SH-SY5Y (cell line): Measurements from ENCODE around the gene MRFAP1L1.

Experiments
- GATA2 ChIP-seq: IDR thresholded peaks from 2 replicates; pipeline ENCODE4 v1.6.1; 2011; ENCODE audit warnings: mild to moderate bottlenecking, low read depth, low read length
- GATA3 ChIP-seq: IDR thresholded peaks from 2 replicates; pipeline ENCODE4 v1.6.1; 2011; ENCODE audit warnings: low read depth, mild to moderate bottlenecking, low read length, moderate library complexity

The MRFAP1L1 gene

GRCh38 chr4:6689506-6689960 lies 20.1 kb downstream of the MRFAP1L1 start:
- TF ChIP-seq GATA3 (no peak), GATA2 (no peak)

DNA sequence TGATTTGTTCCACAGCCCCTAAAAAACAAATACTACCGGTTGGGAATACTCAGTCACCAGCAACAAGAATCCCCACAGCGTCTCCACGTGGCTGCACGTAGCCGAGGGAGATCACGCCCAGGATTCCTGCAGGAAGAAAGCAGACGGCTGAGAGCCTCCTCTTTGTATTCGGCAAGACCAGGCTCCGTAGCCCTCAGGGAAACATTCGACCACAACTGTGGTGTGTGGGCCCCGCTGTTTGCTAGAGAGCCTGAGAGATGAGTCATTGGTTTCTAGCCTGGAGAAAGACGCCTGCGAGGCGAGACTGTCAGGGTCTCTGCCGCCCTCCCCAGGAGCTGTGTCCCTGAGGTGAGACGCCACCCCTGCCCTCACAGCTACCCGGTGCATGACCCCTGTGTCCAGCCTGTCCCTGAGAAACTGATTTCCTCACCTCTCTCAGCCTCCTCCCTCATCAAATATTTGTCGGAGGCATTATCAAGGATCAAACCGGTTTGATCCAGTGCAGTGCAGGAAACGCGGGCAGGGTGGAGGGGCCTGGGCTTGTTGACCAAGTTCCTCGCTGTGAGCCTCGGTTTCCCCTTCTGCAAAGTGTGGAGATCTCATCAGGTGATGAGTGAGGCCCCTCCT lies 20.7 kb downstream of the MRFAP1L1 start:
- no peak for TF ChIP-seq GATA2
- TF ChIP-seq GATA3 = no peak

- TF ChIP-seq GATA3 (no peak), GATA2 (no peak)
These were observed 21.5 kb downstream of the MRFAP1L1 start for GRCh38 chr4:6687947-6688878.

DNA sequence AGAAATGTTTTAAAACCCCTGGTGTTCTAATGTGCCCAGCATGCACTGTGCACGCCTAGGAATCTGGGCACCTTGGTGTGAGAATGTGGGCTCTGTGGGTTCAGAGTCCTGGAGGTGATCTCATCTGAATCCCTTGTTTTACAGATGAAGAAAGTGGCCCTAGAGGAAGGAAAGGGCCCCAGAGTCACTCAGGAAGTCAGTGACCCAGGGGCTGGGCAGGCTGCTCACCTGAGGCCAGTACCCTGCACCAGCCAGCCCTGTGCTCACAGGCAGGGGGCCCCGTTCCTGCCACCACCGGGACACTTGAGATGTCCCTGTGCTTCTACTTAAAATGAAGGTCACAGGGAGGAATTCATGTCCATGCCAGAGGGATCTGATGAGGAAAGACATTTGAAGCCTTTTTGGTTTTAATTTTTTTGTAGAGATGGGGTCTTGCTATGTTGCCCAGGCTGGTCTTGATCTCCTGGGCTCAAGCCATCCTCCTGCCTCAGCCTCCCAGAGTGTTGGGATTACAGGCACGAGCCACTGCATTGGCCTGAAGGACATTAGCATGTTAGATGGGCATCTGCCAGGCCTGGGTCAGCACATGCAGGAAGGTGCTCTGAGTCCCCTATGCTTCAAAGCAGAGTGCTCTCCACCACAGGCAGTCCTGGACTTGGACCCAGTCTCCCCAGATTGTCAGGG lies 23.4 kb downstream of the MRFAP1L1 start:
- no peak for TF ChIP-seq GATA2
- TF ChIP-seq GATA3 = no peak

GRCh38 chr4:6684656-6685055 lies 25.0 kb downstream of the MRFAP1L1 start:
- TF ChIP-seq GATA3 (no peak), GATA2 (no peak)

DNA sequence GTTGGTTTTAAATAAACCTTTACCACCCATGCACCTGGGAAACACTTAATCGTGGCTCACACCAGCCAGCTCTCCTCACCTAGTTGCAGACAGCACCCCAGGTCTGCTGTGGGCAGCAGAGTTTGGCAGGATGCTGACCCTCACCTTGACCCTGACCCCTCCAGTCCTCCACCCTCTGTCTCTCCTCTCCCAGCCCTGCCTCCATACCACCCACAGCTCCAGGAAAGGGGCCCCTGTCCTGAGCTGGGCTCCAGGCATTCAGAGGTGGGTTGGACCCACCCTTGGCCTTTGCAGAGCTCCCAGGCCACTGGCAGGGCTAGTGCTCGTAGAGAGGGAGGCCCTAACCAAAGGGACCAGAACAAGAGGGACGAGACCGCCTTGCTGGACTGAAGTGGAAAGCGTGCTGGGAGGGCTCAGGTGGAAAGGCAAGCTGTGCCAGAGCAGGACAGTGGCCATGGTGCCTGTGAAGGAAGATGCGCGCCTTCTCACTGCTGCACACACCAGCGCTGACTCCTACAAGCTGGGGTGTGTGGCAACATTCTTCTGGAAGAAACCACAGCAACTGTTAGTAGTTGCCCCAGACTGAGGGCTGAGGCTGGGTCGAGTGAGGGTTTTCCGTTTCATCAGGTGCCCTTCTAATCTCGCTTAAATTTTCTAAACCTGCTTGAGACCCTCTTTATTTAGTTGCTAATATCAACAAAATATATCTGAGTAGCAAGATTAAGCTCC lies 26.6 kb downstream of the MRFAP1L1 start:
- TF ChIP-seq GATA3 = no peak
- TF ChIP-seq GATA2 = no peak

DNA sequence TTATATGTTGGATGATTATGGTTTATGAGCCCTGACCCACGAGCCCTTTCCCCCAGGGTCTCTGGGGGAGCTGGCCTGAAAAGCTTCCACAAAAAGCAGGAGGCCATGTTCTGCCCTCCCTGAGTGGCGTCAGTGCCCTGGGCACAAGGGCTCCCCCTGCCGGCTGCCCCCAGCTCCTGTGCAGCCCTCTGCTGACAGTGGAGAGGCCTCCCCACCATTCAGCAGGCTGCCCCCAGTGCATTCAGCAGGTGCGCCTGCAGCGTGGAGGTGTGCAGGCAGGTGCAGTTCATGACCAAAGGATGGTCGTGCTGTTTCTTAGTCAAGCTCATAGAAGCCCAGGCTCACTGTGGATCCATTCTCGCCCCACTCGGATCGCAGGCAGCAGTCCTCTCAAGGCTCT lies 28.5 kb downstream of the MRFAP1L1 start:
- TF ChIP-seq GATA2 = no peak
- TF ChIP-seq GATA3 = no peak

- TF ChIP-seq GATA2 = no peak
- no peak for TF ChIP-seq GATA3
These were observed 29.2 kb downstream of the MRFAP1L1 start for GRCh38 chr4:6680372-6681034.

DNA sequence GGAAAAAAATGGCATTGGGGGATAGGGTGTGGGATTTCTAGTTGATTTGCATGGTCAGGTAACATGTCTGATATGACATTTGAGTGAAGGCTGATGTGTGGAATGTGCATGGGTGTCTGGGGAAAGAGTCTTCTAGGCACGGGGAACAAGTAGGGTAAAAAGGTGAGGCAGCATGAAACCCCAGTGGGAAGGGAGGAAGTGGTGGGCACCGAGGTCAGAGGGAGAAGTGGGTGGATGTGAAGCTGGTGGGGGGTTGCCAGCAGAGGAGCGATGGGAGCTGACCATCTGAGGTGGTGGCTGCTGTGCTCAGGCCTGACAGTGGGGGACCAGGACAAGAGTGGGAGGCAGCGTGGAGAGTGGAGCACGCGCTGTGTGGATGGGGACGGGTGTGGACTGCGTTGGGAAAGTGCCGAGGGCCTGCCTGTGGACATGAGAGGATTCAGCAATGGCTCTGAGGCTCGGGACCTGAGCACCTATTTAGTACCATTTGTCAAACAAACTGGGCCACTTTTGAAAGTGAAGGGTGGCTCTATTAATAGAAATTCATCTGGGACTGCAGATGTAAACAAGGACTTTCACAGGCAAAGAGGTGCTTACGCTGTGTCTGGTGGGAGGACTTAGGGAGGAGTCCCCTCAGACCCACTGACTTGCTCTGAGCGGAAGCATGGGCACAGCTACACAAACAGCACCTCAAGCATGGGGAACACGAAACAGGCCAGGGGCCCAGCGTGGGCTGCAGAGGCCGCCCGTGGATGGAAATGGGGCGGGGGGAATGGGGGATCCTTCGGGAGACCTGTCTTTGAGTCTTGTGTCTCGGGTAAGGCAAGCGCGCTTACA lies 32.7 kb downstream of the MRFAP1L1 start:
- TF ChIP-seq GATA2 (no peak), GATA3 (no peak)

- no peak for TF ChIP-seq GATA2
- no peak for TF ChIP-seq GATA3
These were observed 35.0 kb downstream of the MRFAP1L1 start for GRCh38 chr4:6674500-6675149.

- TF ChIP-seq GATA3 = no peak
- TF ChIP-seq GATA2 = no peak
These were observed 35.8 kb downstream of the MRFAP1L1 start for GRCh38 chr4:6673660-6674499.

DNA sequence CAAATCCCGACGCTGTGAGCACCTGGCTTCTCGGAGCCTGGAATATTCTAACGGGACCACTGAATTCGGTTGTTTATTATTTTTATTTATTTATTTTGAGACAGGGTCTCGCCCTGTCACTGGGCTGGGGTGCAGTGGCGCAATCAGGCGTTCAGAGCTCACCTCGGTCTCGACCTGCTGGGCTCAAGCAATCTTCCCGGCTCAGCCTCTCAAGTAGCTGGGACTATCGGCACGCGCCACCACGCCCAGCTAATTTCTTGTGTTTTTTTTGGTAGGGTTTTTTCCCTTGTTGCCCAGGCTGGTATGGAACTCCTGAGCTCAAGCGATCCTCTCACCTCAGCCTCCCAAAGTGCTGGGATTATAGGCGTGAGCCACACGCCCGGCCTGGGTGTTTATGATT lies 37.5 kb downstream of the MRFAP1L1 start:
- TF ChIP-seq GATA2 (no peak), GATA3 (no peak)
